AG04450 (cell line): ENCODE data around the gene C1orf105. TPM values are rescaled to one million over a fixed set of nuclear protein-coding genes. Genes with fewer than 3 reads are reported as not detected.
"Not testable (repeated sequence)": the region's sequence is repeated elsewhere in the genome, so short reads cannot be mapped to it uniquely, and the experiment has no call there.

ENCODE experiments used
- CTCF ChIA-PET: fragments of 300-600, 350-600 bp; formaldehyde crosslinking; extraction: SDS; loops from one replicate; lab custom pipeline; 2022; ENCODE audit warnings: antibody characterized with exemption, inconsistent platforms; lab: Charles Lee
- POLR2A ChIA-PET: fragments of 350-600 bp; formaldehyde crosslinking; extraction: SDS; loops from one replicate; lab custom pipeline; 2021; ENCODE audit warnings: antibody characterized with exemption, inconsistent platforms; lab: Yijun Ruan, JAX
- DNase-seq: peaks from one replicate; pipeline ENCODE4 v3.0.0-alpha.2; 2011; ENCODE audit warnings: low read depth, low spot score
- H3K27ac ChIP-seq: one replicate; pipeline ENCODE4 v1.5.1; 2012; ENCODE audit warnings: low read depth, low read length, control low read depth
- H3K27me3 ChIP-seq: one replicate; pipeline ENCODE4 v1.6.0; 2012; ENCODE audit warnings: low read length; ENCODE audit not compliant: control insufficient read depth, insufficient read depth
- H3K4me3 ChIP-seq: 2 replicates; pipeline ENCODE4 v1.5.1; 2011; ENCODE audit warnings: mild to moderate bottlenecking, low read depth, low read length, control low read depth
- H3K9me3 ChIP-seq: 2 replicates; pipeline ENCODE4 v1.5.1; 2012; ENCODE audit warnings: low read length; ENCODE audit not compliant: control insufficient read depth, insufficient read depth
- CTCF ChIP-seq: IDR thresholded peaks from 2 replicates; pipeline ENCODE4 v1.5.1; 2011; ENCODE audit warnings: low read depth, low read length, control low read depth, inconsistent platforms
- polyA minus RNA-seq: library from RNA; depleted of rRNA, polyadenylated mRNA; stranded (reverse); fragments of >200 nt; gene quantifications from 2 replicates; pipeline ENCODE4 v1.2.3, GENCODE V29; 2011; rRNA and poly(A)+ RNA removed
- polyA plus RNA-seq: library from polyadenylated mRNA; depleted of rRNA; stranded (reverse); fragments of >200 nt; gene quantifications from 2 replicates; pipeline ENCODE4 v1.2.3, GENCODE V29; 2011; rRNA removed

The C1orf105 gene, protein sequence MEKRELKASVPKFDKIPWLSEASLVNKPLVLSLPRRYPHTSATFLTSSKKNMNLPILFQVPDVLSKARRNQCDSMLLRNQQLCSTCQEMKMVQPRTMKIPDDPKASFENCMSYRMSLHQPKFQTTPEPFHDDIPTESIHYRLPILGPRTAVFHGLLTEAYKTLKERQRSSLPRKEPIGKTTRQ
- not detected in 2 replicates for polyA plus RNA-seq
- polyA minus RNA-seq: not detected in 2 replicates

GRCh38 chr1:172420385-172420784, at the start of gene C1orf105:
TSS of gene C1orf105 (plus strand) at chr1:172420685. CDS start at chr1:172420886, 201 bp downstream.
- Histone ChIP-seq H3K4me3 (no peak within 1 kb of the TSS), H3K27me3 (no peaks in the 10 kb centered on the region), H3K9me3 (no peaks in the 10 kb centered on the region), H3K27ac (no peak within 1 kb of the TSS)
- no peak for TF ChIP-seq CTCF
- ChIA-PET CTCF (interaction anchor here (0.5 to 2.8 kb wide), 5 partner anchors 8 to 418 kb away, joined by 3 to 16 read pairs (median 7); no protein-coding TSS in a partner anchor), POLR2A (no interaction called here)
- DNase-seq: no peak

GRCh38 chr1:172371646-172372045, 48.8 kb upstream of the C1orf105 start:
- H3K4me3 ChIP-seq, H3K27ac ChIP-seq, POLR2A ChIA-PET, H3K27me3 ChIP-seq, H3K9me3 ChIP-seq, DNase-seq, CTCF ChIA-PET: not testable (repeated sequence)

DNA sequence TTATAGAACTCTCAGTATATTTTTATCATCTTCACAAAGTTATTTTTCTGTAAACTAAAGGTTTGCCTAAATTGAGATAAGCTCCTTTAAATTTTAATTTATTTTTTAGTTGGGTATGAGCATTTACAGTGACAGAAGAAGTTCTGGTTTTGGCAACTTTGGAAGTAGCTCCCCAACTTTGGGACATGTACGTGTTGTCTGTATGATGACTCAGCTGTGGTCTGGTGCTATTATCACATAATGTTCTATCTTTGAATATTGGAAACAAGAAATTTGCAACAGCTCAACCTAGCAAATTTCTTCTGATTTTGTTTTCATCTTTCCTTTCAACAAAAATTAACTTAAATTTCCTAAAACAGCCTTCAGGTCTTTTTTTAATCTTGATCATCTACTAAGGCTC, 46.6 kb upstream of the C1orf105 start:
- no peak overlapping the region for H3K4me3 ChIP-seq
- DNase-seq: no peak
- no peak for TF ChIP-seq CTCF
- ChIA-PET POLR2A (interaction anchor here (0.6 kb wide), 1 partner anchor 51 kb away, joined by 3 read pairs; no protein-coding TSS in a partner anchor), CTCF (interaction anchor here (0.5 kb wide), 1 partner anchor 295 kb away, joined by 3 read pairs; no protein-coding TSS in a partner anchor)
- no peaks in the 10 kb centered on the region for H3K27me3 ChIP-seq
- no peaks in the 10 kb centered on the region for H3K9me3 ChIP-seq
- H3K27ac ChIP-seq: no peak overlapping the region

- Histone ChIP-seq H3K27me3 (no peaks in the 10 kb centered on the region), H3K9me3 (no peaks in the 10 kb centered on the region), H3K4me3 (no peak overlapping the region), H3K27ac (no peak overlapping the region)
- ChIA-PET CTCF (no interaction called here), POLR2A (no interaction called here)
- DNase-seq: no peak
- TF ChIP-seq CTCF: no peak
Measured at GRCh38 chr1:172375211-172375631, 45.3 kb upstream of the C1orf105 start.

DNA sequence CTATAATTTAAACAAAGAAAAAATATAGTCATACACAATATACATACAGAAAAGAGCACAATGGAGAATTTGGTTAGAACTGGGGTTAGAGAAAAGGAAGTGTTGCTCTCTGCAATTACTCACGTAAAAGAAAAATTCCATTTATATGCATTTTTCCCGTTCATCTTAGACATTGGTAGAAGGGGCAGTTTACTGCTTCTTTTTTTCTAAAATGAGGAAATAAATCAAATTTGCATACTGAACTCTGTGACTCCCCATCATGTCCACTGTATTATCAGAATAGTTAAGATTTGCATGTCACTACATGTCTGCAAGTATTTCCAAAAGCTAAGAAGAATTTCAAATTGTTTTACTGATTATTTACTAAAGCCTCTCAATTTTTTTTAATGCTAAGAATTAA, 44.1 kb upstream of the C1orf105 start:
- Histone ChIP-seq H3K27me3 (no peaks in the 10 kb centered on the region), H3K9me3 (no peaks in the 10 kb centered on the region), H3K27ac (no peak overlapping the region), H3K4me3 (no peak overlapping the region)
- no peak for DNase-seq
- no peak for TF ChIP-seq CTCF
- ChIA-PET CTCF (interaction anchor here (0.8 kb wide), 1 partner anchor 286 kb away, joined by 3 read pairs; no protein-coding TSS in a partner anchor), POLR2A (no interaction called here)
